SU-DHL-6 (cell line): ENCODE data around the gene C9orf152.

Experiments
- CTCF ChIP-seq: fragments of 200-600 bp; sonication (generic); IDR thresholded peaks from one replicate; pipeline ENCODE4 v1.5.1; 2017; ENCODE audit warnings: antibody characterized with exemption, mild to moderate bottlenecking, low read length, moderate library complexity; ENCODE audit not compliant: insufficient read depth, poor library complexity, severe bottlenecking
- EZH2phosphoT487 ChIP-seq: fragments of 200-600 bp; sonication (generic), shearing (Covaris generic); conservative IDR thresholded peaks from 2 replicates; pipeline ENCODE4 v1.6.1; 2018; ENCODE audit warnings: mild to moderate bottlenecking, antibody characterized with exemption, low read length, moderate library complexity, mixed read lengths

- TF ChIP-seq CTCF (no peak), EZH2phosphoT487 (no peak)
These were observed 44.7 kb upstream of the C9orf152 start for GRCh38 chr9:110252509-110253139.
